ENCODE data around the gene FBXO2.

DNA sequence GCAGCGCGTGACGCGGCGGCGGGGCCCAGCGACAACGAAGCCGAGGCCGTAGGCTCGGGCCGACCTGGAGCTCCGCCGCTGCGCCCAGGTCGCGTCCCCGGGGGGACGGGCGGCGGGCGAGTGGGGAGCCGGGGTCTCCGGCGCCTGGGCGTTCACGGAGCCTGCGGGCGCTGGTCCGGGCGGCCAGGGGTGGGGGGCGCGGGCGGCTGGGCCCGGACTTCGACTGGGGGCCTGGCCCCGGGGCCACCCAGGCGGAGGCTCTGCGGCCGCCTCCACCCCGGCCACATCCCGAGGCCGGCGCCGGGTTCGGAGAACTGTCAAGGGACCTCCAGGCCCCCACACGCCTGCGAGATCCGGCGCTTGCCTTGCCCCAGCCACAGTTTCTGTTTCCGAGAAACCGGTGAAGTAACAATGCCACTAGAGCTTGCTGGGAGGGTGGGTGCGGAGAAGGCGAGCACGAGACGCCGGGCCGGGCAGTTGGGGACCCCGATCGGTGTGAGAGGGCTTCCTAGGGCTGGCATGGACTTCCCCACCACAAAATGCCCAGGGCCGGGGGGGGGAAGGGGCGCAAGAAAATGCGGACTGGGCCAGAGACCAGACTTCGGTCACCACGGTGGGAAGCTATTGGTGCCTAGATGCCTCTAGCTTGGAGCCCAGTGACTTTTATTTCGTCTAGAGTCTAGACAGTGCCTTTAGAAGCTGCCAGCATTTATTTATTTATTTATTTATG, 10.3 kb upstream of the FBXO2 start:
- TF ChIP-seq CTCF (IDR thresholded peaks at IDR 0.05), result no peak
- TF ChIP-seq POLR2A (IDR thresholded peaks at IDR 0.05), result no peak

Data from Peyer's patch (tissue), 4 donors.